Measurements from ENCODE around the gene ENOPH1.

GRCh38 chr4:82480771-82481505, 50.5 kb downstream of the ENOPH1 start:
- TF ChIP-seq CTCF (conservative IDR thresholded peaks at IDR 0.05; ENCODE audit: low read length) (no peak), EZH2phosphoT487 (IDR thresholded peaks at IDR 0.05; ENCODE audit: borderline replicate concordance) (no peak)

Data from Loucy (cell line).